HEK293 (cell line): ENCODE measurements around the gene EIF4G3.

ENCODE experiments used
- CTCF ChIP-seq: fragments of 450-650 bp; formaldehyde crosslinking; IDR thresholded peaks from 2 replicates; pipeline ENCODE4 v1.5.1; 2016; ENCODE audit warnings: missing biosample characterization, missing genetic modification characterization
- KLF1 ChIP-seq: fragments of 450-650 bp; formaldehyde crosslinking; IDR thresholded peaks from 2 replicates; pipeline ENCODE4 v1.5.1; 2016; ENCODE audit warnings: missing biosample characterization, missing genetic modification characterization
- ZNF660 ChIP-seq: fragments of 450-650 bp; IDR thresholded peaks from 2 replicates; pipeline ENCODE4 v1.5.1; 2018; ENCODE audit warnings: missing biosample characterization, mild to moderate bottlenecking, missing genetic modification characterization
- TF ChIP-seq, protein P1 (sequence below): fragments of 450-650 bp; formaldehyde crosslinking; conservative IDR thresholded peaks from 2 replicates; pipeline ENCODE4 v1.5.1; 2016; ENCODE audit warnings: low read depth, missing biosample characterization, missing genetic modification characterization

GRCh38 chr1:21000245-21000594, 176.5 kb downstream of the EIF4G3 start:
- TF ChIP-seq, protein P1, sequence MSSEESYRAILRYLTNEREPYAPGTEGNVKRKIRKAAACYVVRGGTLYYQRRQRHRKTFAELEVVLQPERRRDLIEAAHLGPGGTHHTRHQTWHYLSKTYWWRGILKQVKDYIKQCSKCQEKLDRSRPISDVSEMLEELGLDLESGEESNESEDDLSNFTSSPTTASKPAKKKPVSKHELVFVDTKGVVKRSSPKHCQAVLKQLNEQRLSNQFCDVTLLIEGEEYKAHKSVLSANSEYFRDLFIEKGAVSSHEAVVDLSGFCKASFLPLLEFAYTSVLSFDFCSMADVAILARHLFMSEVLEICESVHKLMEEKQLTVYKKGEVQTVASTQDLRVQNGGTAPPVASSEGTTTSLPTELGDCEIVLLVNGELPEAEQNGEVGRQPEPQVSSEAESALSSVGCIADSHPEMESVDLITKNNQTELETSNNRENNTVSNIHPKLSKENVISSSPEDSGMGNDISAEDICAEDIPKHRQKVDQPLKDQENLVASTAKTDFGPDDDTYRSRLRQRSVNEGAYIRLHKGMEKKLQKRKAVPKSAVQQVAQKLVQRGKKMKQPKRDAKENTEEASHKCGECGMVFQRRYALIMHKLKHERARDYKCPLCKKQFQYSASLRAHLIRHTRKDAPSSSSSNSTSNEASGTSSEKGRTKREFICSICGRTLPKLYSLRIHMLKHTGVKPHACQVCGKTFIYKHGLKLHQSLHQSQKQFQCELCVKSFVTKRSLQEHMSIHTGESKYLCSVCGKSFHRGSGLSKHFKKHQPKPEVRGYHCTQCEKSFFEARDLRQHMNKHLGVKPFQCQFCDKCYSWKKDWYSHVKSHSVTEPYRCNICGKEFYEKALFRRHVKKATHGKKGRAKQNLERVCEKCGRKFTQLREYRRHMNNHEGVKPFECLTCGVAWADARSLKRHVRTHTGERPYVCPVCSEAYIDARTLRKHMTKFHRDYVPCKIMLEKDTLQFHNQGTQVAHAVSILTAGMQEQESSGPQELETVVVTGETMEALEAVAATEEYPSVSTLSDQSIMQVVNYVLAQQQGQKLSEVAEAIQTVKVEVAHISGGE (tag by site-specific recombination), result no peak
- TF ChIP-seq CTCF (tag by site-specific recombination) (no peak), ZNF660 (no peak), KLF1 (tag by site-specific recombination) (no peak)
